Measurements from ENCODE around the gene CNPY4. TPM values are rescaled to one million over a fixed set of nuclear protein-coding genes. Genes with fewer than 3 reads are reported as not detected.
"Not testable (repeated sequence)": the region's sequence is repeated elsewhere in the genome, so short reads cannot be mapped to it uniquely, and the experiment has no call there.

The CNPY4 gene
- total RNA-seq, 1 donor from 2014 or later = 27.7 TPM

- no peaks in the 10 kb centered on the region for H3K36me3 Mint-ChIP-seq (ENCODE audit: low read depth)
- no peaks in the 10 kb centered on the region for H3K9me3 Mint-ChIP-seq
Measured at GRCh38 chr7:100137851-100138760, 18.7 kb downstream of the CNPY4 start.

GRCh38 chr7:100141555-100141949 lies 22.1 kb downstream of the CNPY4 start:
- no peak for DNase-seq (ENCODE audit: low read depth, low spot score)
- Mint-ChIP-seq H3K4me3 (no peak overlapping the region), H3K27ac (ENCODE audit: unreplicated experiment) (no peak overlapping the region), H3K4me1 (no peaks in the 10 kb centered on the region), H3K36me3 (ENCODE audit: low read depth) (no peaks in the 10 kb centered on the region), H3K9me3 (no peaks in the 10 kb centered on the region), H3K27me3 (ENCODE audit: low read depth) (no peaks in the 10 kb centered on the region)
- TF ChIP-seq CTCF (conservative IDR thresholded peaks at IDR 0.05) = no peak

More at GRCh38 chr7:100137851-100138760, 18.7 kb downstream of the CNPY4 start:
- Mint-ChIP-seq H3K27ac (ENCODE audit: unreplicated experiment) (no peak overlapping the region), H3K4me1 (no peaks in the 10 kb centered on the region), H3K4me3 (no peak overlapping the region), H3K27me3 (ENCODE audit: low read depth) (no peaks in the 10 kb centered on the region)
- DNase-seq (ENCODE audit: low read depth, low spot score) = no peak
- no peak for TF ChIP-seq CTCF (conservative IDR thresholded peaks at IDR 0.05)

- no peaks in the 10 kb centered on the region for H3K36me3 Mint-ChIP-seq (ENCODE audit: low read depth)
- no peak for TF ChIP-seq CTCF (conservative IDR thresholded peaks at IDR 0.05)
Measured at GRCh38 chr7:100142461-100142860, 23.0 kb downstream of the CNPY4 start.

GRCh38 chr7:100146350-100146749 lies 26.9 kb downstream of the CNPY4 start:
- not testable (repeated sequence) for H3K27ac Mint-ChIP-seq (ENCODE audit: unreplicated experiment); H3K4me3 Mint-ChIP-seq; H3K9me3 Mint-ChIP-seq; H3K36me3 Mint-ChIP-seq (ENCODE audit: low read depth); H3K27me3 Mint-ChIP-seq (ENCODE audit: low read depth); DNase-seq (ENCODE audit: low read depth, low spot score)
- peaks cover 20% of the 10 kb centered on the region for H3K4me1 Mint-ChIP-seq

More at GRCh38 chr7:100142461-100142860, 23.0 kb downstream of the CNPY4 start:
- Mint-ChIP-seq H3K27me3 (ENCODE audit: low read depth) (no peaks in the 10 kb centered on the region), H3K4me1 (no peaks in the 10 kb centered on the region), H3K27ac (ENCODE audit: unreplicated experiment) (no peak overlapping the region), H3K4me3 (no peak overlapping the region), H3K9me3 (no peaks in the 10 kb centered on the region)
- no peak for DNase-seq (ENCODE audit: low read depth, low spot score)

- H3K36me3 Mint-ChIP-seq (ENCODE audit: low read depth) = peaks cover 4% of the 10 kb centered on the region
- H3K4me3 Mint-ChIP-seq = no peak overlapping the region
- TF ChIP-seq CTCF (conservative IDR thresholded peaks at IDR 0.05) = no peak
- no peak overlapping the region for H3K27ac Mint-ChIP-seq (ENCODE audit: unreplicated experiment)
- H3K9me3 Mint-ChIP-seq = no peaks in the 10 kb centered on the region
- peaks cover 21% of the 10 kb centered on the region for H3K4me1 Mint-ChIP-seq
- no peaks in the 10 kb centered on the region for H3K27me3 Mint-ChIP-seq (ENCODE audit: low read depth)
- DNase-seq (ENCODE audit: low read depth, low spot score) = no peak
Measured at GRCh38 chr7:100147278-100147677, 27.8 kb downstream of the CNPY4 start.

- Mint-ChIP-seq H3K27me3 (ENCODE audit: low read depth) (no peaks in the 10 kb centered on the region), H3K9me3 (no peaks in the 10 kb centered on the region), H3K36me3 (ENCODE audit: low read depth) (peaks cover 7% of the 10 kb centered on the region), H3K4me3 (peak overlapping the region; percentile 97), H3K27ac (ENCODE audit: unreplicated experiment) (peak overlapping the region; percentile 30), H3K4me1 (peaks cover 25% of the 10 kb centered on the region)
- no peak for DNase-seq (ENCODE audit: low read depth, low spot score)
- no peak for TF ChIP-seq CTCF (conservative IDR thresholded peaks at IDR 0.05)
Measured at GRCh38 chr7:100148225-100148558, 28.8 kb downstream of the CNPY4 start.
